Measurements from ENCODE around the gene SLC9A9. TPM values are rescaled to one million over a fixed set of nuclear protein-coding genes. Genes with fewer than 3 reads are reported as not detected.

Gene SLC9A9
- total RNA-seq, 1 donor, result 15.1 TPM

- Histone ChIP-seq H3K9me3 (ENCODE audit: low read depth, low read length) (no peaks in the 10 kb centered on the region), H3K27me3 (ENCODE audit: insufficient read depth, low read length) (no peaks in the 10 kb centered on the region), H3K4me1 (ENCODE audit: insufficient read depth, low read length) (no peaks in the 10 kb centered on the region), H3K4me3 (ENCODE audit: low read length) (no peak overlapping the region)
These were observed 621.5 kb downstream of the SLC9A9 start for GRCh38 chr3:143226678-143227291.

GRCh38 chr3:143224716-143225115, 623.6 kb downstream of the SLC9A9 start:
- no peaks in the 10 kb centered on the region for H3K4me1 ChIP-seq (ENCODE audit: insufficient read depth, low read length)
- H3K9me3 ChIP-seq (ENCODE audit: low read depth, low read length), result no peaks in the 10 kb centered on the region
- no peak overlapping the region for H3K4me3 ChIP-seq (ENCODE audit: low read length)
- H3K27me3 ChIP-seq (ENCODE audit: insufficient read depth, low read length), result no peaks in the 10 kb centered on the region

- no peak overlapping the region for H3K4me3 ChIP-seq (ENCODE audit: low read length)
- no peaks in the 10 kb centered on the region for H3K27me3 ChIP-seq (ENCODE audit: insufficient read depth, low read length)
- peaks cover 7% of the 10 kb centered on the region for H3K4me1 ChIP-seq (ENCODE audit: insufficient read depth, low read length)
- no peaks in the 10 kb centered on the region for H3K9me3 ChIP-seq (ENCODE audit: low read depth, low read length)
These were observed 625.3 kb downstream of the SLC9A9 start for GRCh38 chr3:143222981-143223380.

GRCh38 chr3:143222505-143222904, 625.8 kb downstream of the SLC9A9 start:
- peaks cover 8% of the 10 kb centered on the region for H3K4me1 ChIP-seq (ENCODE audit: insufficient read depth, low read length)
- H3K27me3 ChIP-seq (ENCODE audit: insufficient read depth, low read length), result no peaks in the 10 kb centered on the region

GRCh38 chr3:143221446-143221845, 626.8 kb downstream of the SLC9A9 start:
- Histone ChIP-seq H3K27me3 (ENCODE audit: insufficient read depth, low read length) (no peaks in the 10 kb centered on the region), H3K4me3 (ENCODE audit: low read length) (no peak overlapping the region)

More at GRCh38 chr3:143222505-143222904, 625.8 kb downstream of the SLC9A9 start:
- no peaks in the 10 kb centered on the region for H3K9me3 ChIP-seq (ENCODE audit: low read depth, low read length)
- no peak overlapping the region for H3K4me3 ChIP-seq (ENCODE audit: low read length)

GRCh38 chr3:143220741-143221140, 627.5 kb downstream of the SLC9A9 start:
- no peaks in the 10 kb centered on the region for H3K9me3 ChIP-seq (ENCODE audit: low read depth, low read length)
- no peak overlapping the region for H3K4me3 ChIP-seq (ENCODE audit: low read length)
- H3K27me3 ChIP-seq (ENCODE audit: insufficient read depth, low read length), result no peaks in the 10 kb centered on the region
- peaks cover 21% of the 10 kb centered on the region for H3K4me1 ChIP-seq (ENCODE audit: insufficient read depth, low read length)

More at GRCh38 chr3:143221446-143221845, 626.8 kb downstream of the SLC9A9 start:
- H3K4me1 ChIP-seq (ENCODE audit: insufficient read depth, low read length), result peaks cover 18% of the 10 kb centered on the region
- H3K9me3 ChIP-seq (ENCODE audit: low read depth, low read length), result no peaks in the 10 kb centered on the region

- no peak overlapping the region for H3K4me3 ChIP-seq (ENCODE audit: low read length)
These were observed 630.0 kb downstream of the SLC9A9 start for GRCh38 chr3:143218166-143218835.

GRCh38 chr3:143217283-143217682, 631.0 kb downstream of the SLC9A9 start:
- H3K4me3 ChIP-seq (ENCODE audit: low read length), result no peak overlapping the region

More at GRCh38 chr3:143218166-143218835, 630.0 kb downstream of the SLC9A9 start:
- Histone ChIP-seq H3K4me1 (ENCODE audit: insufficient read depth, low read length) (peaks cover 21% of the 10 kb centered on the region), H3K9me3 (ENCODE audit: low read depth, low read length) (no peaks in the 10 kb centered on the region), H3K27me3 (ENCODE audit: insufficient read depth, low read length) (no peaks in the 10 kb centered on the region)

GRCh38 chr3:143216709-143217182, 631.5 kb downstream of the SLC9A9 start:
- Histone ChIP-seq H3K4me3 (ENCODE audit: low read length) (no peak overlapping the region), H3K27me3 (ENCODE audit: insufficient read depth, low read length) (no peaks in the 10 kb centered on the region), H3K9me3 (ENCODE audit: low read depth, low read length) (no peaks in the 10 kb centered on the region), H3K4me1 (ENCODE audit: insufficient read depth, low read length) (peaks cover 21% of the 10 kb centered on the region)

More at GRCh38 chr3:143217283-143217682, 631.0 kb downstream of the SLC9A9 start:
- peaks cover 21% of the 10 kb centered on the region for H3K4me1 ChIP-seq (ENCODE audit: insufficient read depth, low read length)
- no peaks in the 10 kb centered on the region for H3K27me3 ChIP-seq (ENCODE audit: insufficient read depth, low read length)
- no peaks in the 10 kb centered on the region for H3K9me3 ChIP-seq (ENCODE audit: low read depth, low read length)

Other genes starting within 250 kb of the SLC9A9 start
- gene DIPK2A, start 123.4 kb upstream of the SLC9A9 start, total RNA-seq, result 52.9 TPM